B cell (primary cell): Measurements from ENCODE around the gene PCYOX1L.

Experiments used
- CTCF ChIP-seq: fragments of 200-600 bp; IDR thresholded peaks from one replicate; pipeline ENCODE4 v1.8.0; 2022; ENCODE audit warnings: antibody characterized with exemption, mild to moderate bottlenecking
- EZH2 ChIP-seq: IDR thresholded peaks from 2 replicates; pipeline ENCODE4 v1.6.1; 2012; ENCODE audit warnings: borderline replicate concordance, low read depth, mild to moderate bottlenecking, moderate library complexity, low read length; ENCODE audit not compliant: insufficient read depth, poor library complexity, severe bottlenecking

DNA sequence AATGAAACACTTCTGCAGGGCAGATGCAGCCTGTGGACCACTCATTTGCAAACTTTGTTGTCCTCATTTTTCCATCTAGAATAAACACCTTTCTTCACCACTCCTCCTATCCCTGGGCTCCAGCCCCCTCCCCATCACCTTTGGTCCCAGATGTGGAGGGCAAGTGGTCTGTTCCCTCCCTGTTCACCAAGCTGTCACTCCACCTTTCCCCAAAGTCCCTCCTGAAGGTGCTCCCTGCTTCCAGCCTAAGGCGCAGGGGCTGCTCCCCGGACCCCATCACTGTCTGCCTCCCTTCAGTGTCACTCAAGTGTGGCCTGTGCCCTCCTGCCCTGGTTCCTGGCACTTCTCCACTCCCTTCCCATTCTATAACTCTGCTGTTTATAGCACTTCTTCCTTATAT is 6.9 kb downstream of the PCYOX1L start:
- TF ChIP-seq CTCF = no peak
- TF ChIP-seq EZH2 = no peak
